SK-N-MC (cell line): ENCODE measurements around the gene MZT2B.

Experiments used
- EZH2 ChIP-seq: fragments of 200-600 bp; sonication (generic); IDR thresholded peaks from one replicate; pipeline ENCODE4 v1.6.1; 2017; ENCODE audit warnings: antibody characterized with exemption
- FOXP2 ChIP-seq: optimal IDR thresholded peaks from 2 replicates; pipeline ENCODE3; 2011; ENCODE audit warnings: mild to moderate bottlenecking, moderate library complexity; ENCODE audit not compliant: insufficient read depth; ENCODE audit errors: extremely low read length, control extremely low read depth
- POLR2AphosphoS5 ChIP-seq: IDR thresholded peaks from 2 replicates; pipeline ENCODE4 v1.6.1; 2012; ENCODE audit warnings: mild to moderate bottlenecking, low read depth, low read length, borderline replicate concordance

GRCh38 chr2:130135692-130136541 is 46.1 kb upstream of the MZT2B start:
- TF ChIP-seq POLR2AphosphoS5 (no peak), EZH2 (no peak), FOXP2 (no peak)
